Measurements from ENCODE around the gene APLNR.

APLNR gene

DNA sequence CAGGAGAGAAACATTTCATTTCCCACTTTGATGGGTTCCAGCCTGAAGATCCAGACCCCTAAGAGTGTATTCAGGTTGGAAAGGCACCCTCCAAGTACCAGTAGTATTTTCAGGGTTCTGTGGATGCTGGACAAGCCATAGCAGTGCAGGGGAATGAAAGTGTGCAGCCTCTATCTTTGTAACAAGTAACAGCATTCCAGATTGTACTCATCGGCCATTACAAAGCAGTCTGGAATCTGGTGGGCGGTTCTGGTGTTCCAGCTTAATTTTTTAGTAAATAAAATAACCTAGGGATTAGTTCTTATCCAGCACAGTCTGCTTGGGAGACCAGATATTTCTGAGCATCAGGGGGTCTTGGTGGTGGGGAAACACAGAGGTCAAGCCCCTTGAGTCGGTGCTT lies 22.6 kb downstream of the APLNR start:
- DNase-seq = no peak

DNA sequence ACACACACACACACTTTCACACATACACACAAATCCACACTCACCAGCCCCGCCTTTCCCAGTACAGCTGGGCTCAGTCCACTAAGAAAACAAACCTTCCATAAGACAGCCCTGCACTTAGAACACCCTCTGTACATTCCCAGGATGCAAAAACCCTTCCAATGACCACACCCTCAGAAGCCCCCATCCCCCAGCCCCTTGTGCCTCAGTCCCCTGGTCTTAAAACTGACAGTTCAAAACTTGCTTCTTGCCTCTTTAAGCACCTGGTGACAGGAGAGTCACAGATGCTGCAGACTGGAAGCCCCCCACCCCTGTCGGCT lies 23.0 kb downstream of the APLNR start:
- no peak for DNase-seq

DNA sequence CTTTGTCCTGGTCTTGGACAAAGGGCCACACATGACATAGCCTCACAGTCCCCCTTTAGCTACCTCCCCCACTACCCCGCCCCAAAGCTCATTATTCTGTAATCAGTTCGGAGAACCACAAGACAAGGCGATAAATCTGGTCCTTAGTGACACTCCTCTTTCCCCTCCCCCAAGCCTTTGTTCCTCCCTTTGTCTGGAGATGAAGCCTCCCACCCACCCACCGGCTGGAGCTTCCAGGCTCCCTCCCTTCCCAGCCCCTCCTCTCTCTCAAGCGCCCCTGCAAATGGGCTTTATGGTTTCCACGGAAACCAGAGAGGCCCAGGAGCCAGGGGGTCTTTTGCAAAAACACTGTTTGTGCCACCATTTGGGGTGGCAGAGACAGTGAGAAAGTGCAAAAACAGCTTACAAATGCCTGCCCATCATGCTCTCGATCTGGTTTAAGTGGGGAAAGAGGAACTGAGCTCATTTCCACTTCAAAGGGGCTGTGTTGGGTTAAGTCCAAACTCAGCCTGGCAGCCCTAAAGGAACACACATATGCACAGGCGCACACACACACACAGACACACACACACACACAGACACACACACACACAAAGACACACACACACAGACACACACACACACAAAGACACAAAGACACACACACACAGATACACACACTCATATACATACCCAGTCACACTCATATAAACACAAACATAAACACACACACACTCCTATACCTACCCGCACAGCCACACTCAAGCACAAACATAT lies 23.5 kb downstream of the APLNR start:
- DNase-seq = no peak

DNA sequence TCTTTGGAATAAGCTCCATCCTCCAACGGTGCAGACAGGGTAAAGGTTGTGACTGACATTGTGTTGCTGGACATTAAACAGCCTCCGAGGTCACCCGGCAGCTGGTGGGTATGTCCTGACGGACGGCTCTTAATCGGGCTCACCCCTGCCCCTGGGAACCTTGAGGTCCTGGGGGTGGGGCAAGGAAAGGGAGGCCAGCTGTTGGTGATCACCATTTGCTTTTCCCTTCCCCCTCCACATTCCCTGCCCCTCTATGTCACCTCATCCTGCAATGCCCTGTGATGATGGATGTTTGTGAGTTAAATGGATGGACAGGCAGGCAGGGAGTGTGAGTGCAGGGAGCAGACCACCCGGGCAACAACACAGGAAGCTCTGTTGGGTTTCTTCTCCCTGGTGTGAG lies 26.3 kb downstream of the APLNR start:
- DNase-seq = no peak

GRCh38 chr11:57207168-57207567 lies 29.9 kb downstream of the APLNR start:
- DNase-seq = no peak

GRCh38 chr11:57205041-57205641 lies 31.9 kb downstream of the APLNR start:
- no peak for DNase-seq

DNA sequence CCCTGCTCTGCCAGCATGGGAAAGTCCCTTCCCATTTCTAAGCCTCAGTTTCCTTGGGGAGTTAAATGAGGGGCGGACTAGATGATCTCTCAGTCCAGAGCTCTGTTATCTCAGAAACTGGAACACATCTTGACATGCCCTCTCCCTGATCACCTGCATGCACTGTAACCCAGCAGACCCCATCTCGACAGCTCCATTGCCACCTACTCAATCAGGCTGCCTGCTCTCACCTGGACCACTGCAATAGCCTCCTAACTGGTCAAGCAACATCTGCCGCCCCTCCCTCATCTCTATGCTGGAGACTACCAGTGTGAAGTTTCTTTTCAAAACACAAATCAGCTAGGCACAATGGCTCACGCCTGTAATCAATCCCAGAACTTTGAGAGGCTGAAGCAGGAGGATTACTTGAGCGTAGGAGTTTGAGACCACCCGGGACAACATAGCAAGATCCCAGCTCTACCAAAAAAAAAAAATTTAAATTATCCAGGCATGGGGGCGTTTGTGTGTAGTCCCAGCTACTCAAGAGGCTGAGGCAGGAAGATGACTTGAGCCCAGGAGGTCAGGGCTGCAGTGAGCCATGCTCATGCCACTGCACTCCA lies 33.1 kb downstream of the APLNR start:
- no peak for DNase-seq

- DNase-seq = no peak
Measured at GRCh38 chr11:57203359-57203758, 33.7 kb downstream of the APLNR start.

- no peak for DNase-seq
Measured at GRCh38 chr11:57202281-57202680, 34.8 kb downstream of the APLNR start.

DNA sequence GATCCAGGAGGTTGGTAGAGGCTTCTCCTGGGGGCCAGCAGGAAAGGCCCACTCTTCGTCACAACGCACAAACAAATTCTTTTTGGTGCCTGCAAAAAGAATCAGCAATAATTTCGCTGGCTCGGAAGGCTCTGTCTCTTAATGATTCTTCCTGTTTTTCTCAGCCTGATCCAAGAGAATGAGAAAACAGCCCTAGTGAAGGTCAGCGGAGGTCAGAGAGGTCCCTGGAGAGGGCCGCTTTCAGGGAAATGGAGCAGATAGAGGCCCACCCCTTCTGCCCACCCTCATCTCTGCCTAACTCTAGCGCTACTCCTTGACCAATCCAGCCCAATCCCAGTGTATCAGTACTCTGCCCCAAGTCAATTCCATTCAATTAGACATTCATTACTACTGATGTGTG lies 36.1 kb downstream of the APLNR start:
- no peak for DNase-seq

GRCh38 chr11:57199330-57199729 lies 37.7 kb downstream of the APLNR start:
- DNase-seq = no peak

DNA sequence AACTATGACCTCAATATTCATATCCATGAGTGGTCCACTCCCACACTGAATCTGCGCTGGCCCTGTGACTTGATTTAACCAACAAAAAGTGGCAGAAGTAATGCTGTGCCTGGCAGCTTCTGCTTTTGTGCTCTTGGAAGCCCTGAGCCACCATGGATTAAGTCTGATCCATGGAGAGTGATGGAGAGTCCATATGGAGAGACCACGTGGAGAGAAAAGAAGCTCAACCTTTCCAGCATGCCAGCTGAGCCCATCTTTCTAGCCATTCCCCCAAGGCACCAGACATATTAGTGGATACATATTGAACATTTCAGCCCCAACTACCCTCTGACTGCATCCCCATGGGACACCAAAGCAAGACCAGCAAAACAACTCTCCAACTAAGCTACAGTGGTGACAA lies 39.3 kb downstream of the APLNR start:
- no peak for DNase-seq

DNA sequence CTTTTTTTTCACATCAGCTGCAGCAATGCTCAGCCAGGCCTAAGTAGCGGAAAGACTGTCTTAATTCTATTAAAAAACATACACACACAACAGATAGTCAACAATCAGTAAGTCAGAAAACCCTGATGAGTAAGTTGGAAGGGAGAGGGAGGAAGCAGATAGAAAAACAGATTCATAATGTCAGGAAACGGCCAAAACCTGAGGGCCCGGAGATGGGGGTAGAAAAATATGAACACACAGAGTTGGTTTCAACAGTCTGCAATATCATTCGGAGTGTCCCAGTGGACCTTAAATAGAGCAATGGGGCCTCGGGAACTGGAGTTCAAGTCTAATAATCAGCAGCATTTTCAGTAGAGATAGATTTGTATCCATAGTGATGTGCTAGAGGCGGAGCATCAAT lies 40.5 kb downstream of the APLNR start:
- DNase-seq = no peak

- no peak for DNase-seq
Measured at GRCh38 chr11:57192316-57192715, 44.7 kb downstream of the APLNR start.

- no peak for DNase-seq
Measured at GRCh38 chr11:57191311-57192219, 45.5 kb downstream of the APLNR start.

GRCh38 chr11:57190548-57190947 lies 46.5 kb downstream of the APLNR start:
- DNase-seq = no peak

All from NCI-H187 treated with DMSO at 0.1 percent for 48 hours (cell line).